HG03571 (cell line): ENCODE results near the gene SKIDA1.

Experiments used
- ATAC-seq: cut with Tn5 transposase; IDR thresholded peaks from one replicate; pipeline ENCODE4 v1.9.1; 2021; ENCODE audit not compliant: unreplicated experiment

The SKIDA1 gene

GRCh38 chr10:21517134-21518031 is 8.1 kb downstream of the SKIDA1 start:
- ATAC-seq = peak; percentile 46

DNA sequence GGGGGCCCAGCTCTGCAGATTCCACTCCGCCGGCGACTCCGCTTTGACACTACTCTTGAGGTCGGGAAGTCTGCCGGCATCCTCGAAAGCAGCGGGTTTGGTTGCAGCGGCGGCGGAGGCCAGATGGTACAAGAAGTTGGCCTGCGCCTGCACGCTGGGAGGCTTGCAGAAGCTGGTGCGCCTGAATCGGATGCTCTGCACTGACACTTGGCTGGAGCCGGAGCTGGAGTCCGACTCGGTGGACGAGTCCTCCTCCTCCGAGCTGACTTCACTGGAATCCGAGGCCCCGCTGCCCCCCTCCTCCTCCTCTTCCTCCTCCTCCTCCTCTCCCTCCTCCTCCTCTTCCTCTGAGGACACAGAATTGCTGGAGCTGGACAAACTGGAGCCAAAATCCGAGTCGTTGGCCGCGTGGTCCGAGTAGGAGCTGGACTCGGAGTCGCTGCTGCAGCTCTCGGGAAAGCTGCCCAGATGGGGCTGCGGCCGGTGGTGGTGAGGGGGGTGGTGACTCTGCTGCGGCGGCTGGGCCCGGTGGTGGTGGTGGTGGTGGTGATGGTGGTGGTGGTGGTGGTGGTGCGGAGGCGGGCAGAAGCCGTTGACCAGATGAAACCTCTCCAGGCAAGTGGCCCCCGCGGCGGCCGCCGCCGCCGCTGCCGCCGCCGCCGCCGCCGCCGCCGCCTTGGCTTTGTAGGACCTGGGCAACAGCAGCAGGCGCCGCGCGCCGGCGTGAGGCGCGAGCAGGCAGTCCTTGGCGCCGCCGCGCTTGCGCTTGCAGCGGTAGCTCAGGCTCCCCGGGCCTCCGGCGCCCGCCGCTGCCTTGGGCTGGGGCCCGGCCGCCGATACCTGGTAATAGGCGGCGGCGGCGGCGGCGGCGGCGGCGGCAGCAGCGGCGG is 9.0 kb downstream of the SKIDA1 start:
- ATAC-seq = peak; percentile 67

- no peak for ATAC-seq
Measured at GRCh38 chr10:21515361-21516241, 9.9 kb downstream of the SKIDA1 start.

GRCh38 chr10:21514818-21515351 is 10.6 kb downstream of the SKIDA1 start:
- no peak for ATAC-seq

- ATAC-seq = no peak
Measured at GRCh38 chr10:21514129-21514817, 11.2 kb downstream of the SKIDA1 start.

- no peak for ATAC-seq
Measured at GRCh38 chr10:21513405-21513788, 12.1 kb downstream of the SKIDA1 start.

- no peak for ATAC-seq
Measured at GRCh38 chr10:21512573-21513404, 12.7 kb downstream of the SKIDA1 start.

GRCh38 chr10:21511946-21512572 is 13.4 kb downstream of the SKIDA1 start:
- no peak for ATAC-seq

- ATAC-seq = no peak
Measured at GRCh38 chr10:21511095-21511570, 14.3 kb downstream of the SKIDA1 start.

DNA sequence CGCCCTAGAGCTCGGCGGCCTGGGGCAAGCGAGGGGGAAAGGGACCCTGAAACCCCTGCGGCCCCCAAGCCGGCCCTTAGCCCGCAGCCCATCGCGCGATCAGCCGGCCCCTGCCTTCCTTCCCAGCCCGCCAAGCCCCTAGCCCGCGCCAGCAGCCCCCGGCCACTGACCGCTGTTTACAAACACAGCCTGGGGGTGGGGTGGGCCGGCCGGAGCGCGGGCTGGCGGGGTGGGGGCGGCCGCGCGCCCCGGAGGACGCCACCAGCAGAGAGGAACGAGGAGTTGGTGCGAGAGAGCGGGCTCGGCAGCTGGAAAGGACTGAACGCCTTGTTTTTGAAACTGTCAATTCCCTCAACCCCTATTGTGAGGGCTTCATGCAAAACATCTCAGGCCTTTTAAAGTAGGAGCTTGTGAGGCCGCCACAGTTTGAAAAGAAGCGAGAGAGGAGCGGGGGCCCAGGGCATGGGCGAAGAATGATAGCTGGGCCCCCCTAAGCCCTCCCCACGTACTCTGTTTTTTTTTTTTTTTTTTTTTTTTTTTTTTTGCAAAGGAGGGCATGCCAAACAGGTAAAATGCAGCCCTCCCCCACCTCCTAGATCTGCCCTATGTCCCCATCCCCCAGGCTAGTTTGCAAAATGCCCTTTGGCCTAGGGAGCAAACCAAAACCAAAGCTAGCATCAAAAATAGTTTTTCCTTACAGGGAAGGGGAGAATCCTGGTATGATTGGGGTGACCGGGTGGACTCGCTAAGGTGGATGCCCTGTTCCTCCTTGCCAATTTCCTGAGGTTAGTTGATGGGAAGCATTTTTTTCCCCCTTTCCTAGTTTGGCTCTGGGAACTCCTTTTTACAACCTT is 15.0 kb downstream of the SKIDA1 start:
- no peak for ATAC-seq

DNA sequence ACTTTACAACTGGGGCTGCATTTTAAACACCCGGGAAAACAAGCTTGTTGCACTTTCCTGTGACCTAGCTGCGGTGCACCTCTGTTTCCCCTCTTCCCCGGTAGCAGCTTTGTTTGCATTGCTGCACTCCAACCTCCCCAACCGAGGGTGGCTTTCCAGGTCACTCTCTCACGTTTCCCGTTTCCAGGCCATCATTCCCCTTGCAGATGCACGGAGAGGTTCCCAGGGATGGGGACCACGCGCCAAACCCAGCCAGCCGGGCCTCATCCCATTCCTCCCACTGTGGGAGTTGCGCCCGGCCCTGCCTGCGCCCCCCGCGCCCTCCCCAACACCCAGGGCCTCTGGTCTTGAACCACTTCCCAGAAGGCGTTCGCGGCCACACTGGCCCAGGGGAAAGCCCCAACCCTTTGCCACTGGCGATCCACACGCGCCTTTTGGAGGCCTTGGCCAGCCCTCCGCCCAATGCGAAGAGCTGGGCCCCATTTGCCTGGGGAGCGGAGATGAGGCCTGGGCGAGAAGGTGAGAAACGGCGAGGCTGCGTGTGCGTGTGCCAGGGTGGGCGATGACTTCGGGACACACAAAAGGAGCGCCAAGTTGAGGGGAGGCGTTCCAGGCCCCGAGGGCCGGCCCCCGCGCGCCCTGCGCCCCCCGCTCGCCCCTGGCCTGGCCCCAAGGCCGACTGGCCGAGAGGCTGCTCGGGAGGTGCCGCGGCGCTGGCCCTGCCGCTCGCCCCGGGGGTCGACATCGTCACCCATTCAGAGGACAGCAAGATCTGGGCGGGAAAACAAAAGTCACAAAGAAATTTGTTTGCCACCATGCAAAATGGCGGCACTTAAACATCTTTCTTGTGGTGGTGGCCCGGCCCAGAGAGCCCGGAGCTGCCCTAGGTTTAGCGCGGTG is 15.9 kb downstream of the SKIDA1 start:
- ATAC-seq = no peak

DNA sequence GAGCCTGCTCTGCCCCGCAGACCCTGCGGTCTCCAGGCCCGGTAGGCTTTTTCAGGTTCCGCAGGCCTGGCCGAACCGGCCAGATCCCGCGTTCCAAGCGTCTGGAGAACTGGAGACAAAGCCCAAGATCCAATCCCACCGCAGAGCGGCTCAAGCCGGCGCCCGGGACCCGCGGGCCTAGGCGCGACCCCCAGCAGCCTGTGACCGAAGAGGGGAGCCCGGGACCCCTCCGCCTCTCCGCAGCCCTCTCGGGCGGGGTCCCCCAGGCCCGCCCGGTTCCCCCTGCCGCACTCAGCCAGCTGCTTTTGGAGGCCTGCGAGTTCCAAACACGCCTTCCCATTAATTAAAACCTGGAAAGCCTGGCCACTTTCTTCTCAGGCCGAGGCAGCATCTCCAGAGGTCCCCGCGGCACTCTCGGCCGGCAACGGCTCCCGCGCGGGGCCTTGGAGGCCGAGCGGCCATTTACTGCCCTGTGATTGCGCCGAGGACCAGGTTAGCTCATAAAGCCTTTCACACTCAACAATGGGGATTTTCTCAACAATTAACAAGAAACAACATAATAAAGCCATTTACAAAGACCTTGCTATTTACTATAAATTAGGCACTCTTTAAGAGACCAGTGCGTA is 16.7 kb downstream of the SKIDA1 start:
- ATAC-seq = no peak

DNA sequence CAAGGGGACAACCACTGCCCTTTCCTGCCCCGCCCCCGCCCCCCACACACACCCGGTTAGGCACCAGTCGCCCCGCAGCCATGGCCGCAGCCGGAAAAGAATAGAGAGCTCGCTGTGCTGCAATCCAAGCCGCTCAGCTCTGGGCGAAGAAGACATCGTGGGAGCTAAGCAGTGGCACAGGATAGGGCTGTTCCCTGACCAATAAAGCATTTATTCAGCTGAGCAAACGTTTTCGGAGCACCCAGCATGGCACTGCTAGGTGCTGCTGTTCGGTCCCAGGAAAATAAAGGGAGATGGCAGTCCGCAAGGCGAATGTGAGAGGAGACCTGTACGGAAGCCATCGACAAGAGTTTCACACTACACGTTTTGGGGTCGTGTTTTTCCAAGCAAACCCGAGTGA is 18.3 kb downstream of the SKIDA1 start:
- ATAC-seq = no peak

- no peak for ATAC-seq
Measured at GRCh38 chr10:21506351-21506750, 19.1 kb downstream of the SKIDA1 start.

GRCh38 chr10:21505711-21506278 is 19.7 kb downstream of the SKIDA1 start:
- no peak for ATAC-seq

DNA sequence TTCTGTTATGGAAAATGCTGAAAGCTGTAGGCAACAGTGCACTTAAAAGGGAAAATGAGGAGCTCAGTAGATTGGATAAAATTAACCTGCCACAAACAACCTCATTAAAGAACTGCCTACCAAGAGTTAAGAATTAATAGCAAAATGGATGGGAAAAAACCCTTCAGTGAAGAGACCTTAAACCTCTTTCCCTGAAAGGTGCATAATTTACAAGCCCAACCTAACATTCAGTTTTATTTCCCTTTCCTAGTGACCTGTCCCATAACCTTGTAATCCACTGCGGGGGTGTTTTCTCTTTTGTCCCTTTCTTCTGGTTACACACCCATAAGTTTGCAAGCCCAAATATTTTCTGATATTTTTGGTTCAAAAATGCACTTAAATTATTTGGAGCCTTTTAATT is 21.9 kb downstream of the SKIDA1 start:
- ATAC-seq = no peak
